Neuron (in vitro differentiated cells): ENCODE measurements around the gene TMEM151B.
"Not testable (repeated sequence)": the region's sequence is repeated elsewhere in the genome, so short reads cannot be mapped to it uniquely, and the experiment has no call there.

Source experiments
- H2AFZ ChIP-seq: one replicate; pipeline ENCODE4 v1.6.1; 2013; ENCODE audit warnings: low read depth, mild to moderate bottlenecking, inconsistent platforms, low read length, moderate library complexity
- H3K27me3 ChIP-seq: one replicate; pipeline ENCODE4 v1.6.1; 2013; ENCODE audit warnings: low read length; ENCODE audit not compliant: insufficient read depth
- H3K36me3 ChIP-seq: one replicate; pipeline ENCODE4 v1.6.1; 2013; ENCODE audit warnings: low read length; ENCODE audit not compliant: insufficient read depth
- H3K4me1 ChIP-seq: one replicate; pipeline ENCODE4 v1.6.1; 2013; ENCODE audit warnings: low read length; ENCODE audit not compliant: insufficient read depth
- H3K4me3 ChIP-seq: 2 replicates; pipeline ENCODE4 v1.5.1; 2013; ENCODE audit warnings: mild to moderate bottlenecking, low read length, moderate library complexity
- H3K9me3 ChIP-seq: one replicate; pipeline ENCODE4 v1.6.1; 2013; ENCODE audit warnings: low read length

The TMEM151B gene

GRCh38 chr6:44342052-44342451, 71.8 kb downstream of the TMEM151B start:
- Histone ChIP-seq H3K4me1 (peaks cover 24% of the 10 kb centered on the region), H3K27me3 (peaks cover 18% of the 10 kb centered on the region), H3K9me3 (peaks cover 2% of the 10 kb centered on the region), H3K36me3 (no peaks in the 10 kb centered on the region), H3K4me3 (no peak overlapping the region), H2AFZ (peak overlapping the region; percentile 43)

GRCh38 chr6:44342489-44342888, 72.2 kb downstream of the TMEM151B start, which contains the start of gene SPATS1:
Gene SPATS1 (plus strand): TSS chr6:44342650. CDS start chr6:44343096, 446 bp downstream.
- peak within 1 kb of the TSS; percentile 17 for H3K4me3 ChIP-seq
- H3K4me1 ChIP-seq = peaks cover 21% of the 10 kb centered on the region
- peak within 1 kb of the TSS; percentile 43 for H2AFZ ChIP-seq
- H3K9me3 ChIP-seq = peaks cover 2% of the 10 kb centered on the region
- no peaks in the 10 kb centered on the region for H3K36me3 ChIP-seq
- peaks cover 18% of the 10 kb centered on the region for H3K27me3 ChIP-seq

GRCh38 chr6:44346818-44347217, 76.6 kb downstream of the TMEM151B start:
- not testable (repeated sequence) for H3K36me3 ChIP-seq, H3K4me1 ChIP-seq, H2AFZ ChIP-seq, H3K9me3 ChIP-seq, H3K4me3 ChIP-seq
- H3K27me3 ChIP-seq = peaks cover 18% of the 10 kb centered on the region

GRCh38 chr6:44349904-44350649, 79.8 kb downstream of the TMEM151B start:
- Histone ChIP-seq H2AFZ (no peak overlapping the region), H3K27me3 (peaks cover 1% of the 10 kb centered on the region), H3K9me3 (no peaks in the 10 kb centered on the region), H3K36me3 (no peaks in the 10 kb centered on the region), H3K4me1 (no peaks in the 10 kb centered on the region), H3K4me3 (no peak overlapping the region)

- not testable (repeated sequence) for H3K4me1 ChIP-seq, H3K36me3 ChIP-seq, H2AFZ ChIP-seq, H3K4me3 ChIP-seq, H3K27me3 ChIP-seq, H3K9me3 ChIP-seq
Measured at GRCh38 chr6:44350650-44350994, 80.4 kb downstream of the TMEM151B start.

- peaks cover 5% of the 10 kb centered on the region for H3K27me3 ChIP-seq
- H3K36me3 ChIP-seq = no peaks in the 10 kb centered on the region
- H3K4me3 ChIP-seq = no peak overlapping the region
- no peak overlapping the region for H2AFZ ChIP-seq
- no peaks in the 10 kb centered on the region for H3K4me1 ChIP-seq
- H3K9me3 ChIP-seq = no peaks in the 10 kb centered on the region
Measured at GRCh38 chr6:44352259-44352658, 82.0 kb downstream of the TMEM151B start.

GRCh38 chr6:44353336-44353735, 83.1 kb downstream of the TMEM151B start:
- Histone ChIP-seq H3K4me3 (no peak overlapping the region), H3K27me3 (peaks cover 5% of the 10 kb centered on the region), H3K36me3 (no peaks in the 10 kb centered on the region), H2AFZ (no peak overlapping the region), H3K9me3 (no peaks in the 10 kb centered on the region), H3K4me1 (no peaks in the 10 kb centered on the region)

- Histone ChIP-seq H3K9me3 (no peaks in the 10 kb centered on the region), H3K36me3 (no peaks in the 10 kb centered on the region), H2AFZ (no peak overlapping the region), H3K4me1 (no peaks in the 10 kb centered on the region), H3K4me3 (no peak overlapping the region), H3K27me3 (peaks cover 5% of the 10 kb centered on the region)
Measured at GRCh38 chr6:44355640-44356039, 85.4 kb downstream of the TMEM151B start.

GRCh38 chr6:44356487-44356886, 86.2 kb downstream of the TMEM151B start:
- Histone ChIP-seq H2AFZ (no peak overlapping the region), H3K4me3 (no peak overlapping the region), H3K9me3 (no peaks in the 10 kb centered on the region), H3K27me3 (peaks cover 5% of the 10 kb centered on the region), H3K36me3 (no peaks in the 10 kb centered on the region), H3K4me1 (no peaks in the 10 kb centered on the region)
